Mesothelial cell of epicardium (in vitro differentiated cells): ENCODE data around the gene WARS2. TPM values are rescaled to one million over a fixed set of nuclear protein-coding genes. Genes with fewer than 3 reads are reported as not detected.

Experiments used
- DNase-seq, 2 experiments: peaks; one replicate each; pipeline ENCODE4 v3.0.0; 2021; ENCODE audit warnings: low spot score in 2 of 2; ENCODE audit not compliant: unreplicated experiment in 2 of 2
- H3K27ac Mint-ChIP-seq: 2 replicates; pipeline ENCODE4 v1.8.0; 2021; ENCODE audit warnings: mixed read lengths
- H3K27me3 Mint-ChIP-seq: 2 replicates; pipeline ENCODE4 v1.8.0; 2021; ENCODE audit warnings: low read depth, mixed read lengths
- H3K36me3 Mint-ChIP-seq: 2 replicates; pipeline ENCODE4 v1.8.0; 2021; ENCODE audit warnings: mixed read lengths
- H3K4me1 Mint-ChIP-seq: 2 replicates; pipeline ENCODE4 v1.8.0; 2021; ENCODE audit warnings: mixed read lengths
- H3K4me3 Mint-ChIP-seq: 2 replicates; pipeline ENCODE4 v1.8.0; 2021; ENCODE audit warnings: mild to moderate bottlenecking, moderate library complexity, mixed read lengths
- H3K9me3 Mint-ChIP-seq: 2 replicates; pipeline ENCODE4 v1.8.0; 2021; ENCODE audit warnings: mixed read lengths
- CTCF ChIP-seq: fragments of 200-600 bp; sonication (generic); IDR thresholded peaks from one replicate; pipeline ENCODE4 v1.5.0; 2021; ENCODE audit warnings: antibody characterized with exemption; ENCODE audit not compliant: unreplicated experiment
- total RNA-seq: library from RNA; stranded (reverse); gene quantifications from 3 replicates; pipeline ENCODE4 v1.2.1, GENCODE V29; 2021

Gene WARS2
- total RNA-seq, 1 donor from 2014 or later: 18.7 TPM

DNA sequence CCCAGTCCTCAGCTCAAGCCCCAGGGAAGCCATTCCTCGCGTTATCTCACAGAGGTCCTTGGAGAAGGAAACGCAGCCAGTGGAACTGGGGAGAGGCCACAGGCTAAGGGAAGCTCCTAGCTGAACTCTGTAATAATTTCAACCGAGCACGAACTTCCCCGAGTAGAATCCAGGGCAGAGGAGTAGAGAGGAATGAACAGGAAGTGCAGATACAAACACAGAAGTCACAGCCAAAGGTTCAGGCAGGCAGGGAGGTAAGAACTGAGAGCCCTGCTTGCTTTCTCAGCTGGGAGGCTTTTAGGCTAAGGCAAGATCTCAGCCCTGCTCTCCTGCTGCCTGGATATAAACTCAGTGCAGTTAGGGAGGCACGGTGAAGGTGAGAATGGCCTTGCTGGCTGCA lies 23.7 kb downstream of the WARS2 start:
- Mint-ChIP-seq H3K4me1 (peaks cover 23% of the 10 kb centered on the region), H3K9me3 (peaks cover 47% of the 10 kb centered on the region), H3K27ac (peak overlapping the region; percentile 86), H3K4me3 (no peak overlapping the region), H3K27me3 (no peaks in the 10 kb centered on the region), H3K36me3 (peaks cover 14% of the 10 kb centered on the region)
- no peak for TF ChIP-seq CTCF
- no peak for DNase-seq

- no peak for TF ChIP-seq CTCF
- peaks cover 23% of the 10 kb centered on the region for H3K4me1 Mint-ChIP-seq
- H3K27ac Mint-ChIP-seq: peak overlapping the region; percentile 86
- H3K36me3 Mint-ChIP-seq: peaks cover 12% of the 10 kb centered on the region
- H3K27me3 Mint-ChIP-seq: no peaks in the 10 kb centered on the region
- no peak for DNase-seq
- no peak overlapping the region for H3K4me3 Mint-ChIP-seq
- H3K9me3 Mint-ChIP-seq: peaks cover 41% of the 10 kb centered on the region
Measured at GRCh38 chr1:119115736-119116135, 24.7 kb downstream of the WARS2 start.

GRCh38 chr1:119115311-119115710 lies 25.1 kb downstream of the WARS2 start:
- Mint-ChIP-seq H3K27ac (no peak overlapping the region), H3K9me3 (peaks cover 41% of the 10 kb centered on the region), H3K4me1 (peaks cover 23% of the 10 kb centered on the region), H3K4me3 (no peak overlapping the region), H3K36me3 (peaks cover 14% of the 10 kb centered on the region), H3K27me3 (no peaks in the 10 kb centered on the region)
- no peak for DNase-seq
- TF ChIP-seq CTCF: no peak

GRCh38 chr1:119114786-119115185 lies 25.7 kb downstream of the WARS2 start:
- Mint-ChIP-seq H3K27ac (no peak overlapping the region), H3K9me3 (peaks cover 38% of the 10 kb centered on the region), H3K4me3 (no peak overlapping the region), H3K36me3 (peaks cover 10% of the 10 kb centered on the region), H3K27me3 (no peaks in the 10 kb centered on the region), H3K4me1 (peaks cover 23% of the 10 kb centered on the region)
- TF ChIP-seq CTCF: no peak
- DNase-seq: no peak

- no peak for DNase-seq
- H3K27ac Mint-ChIP-seq: no peak overlapping the region
Measured at GRCh38 chr1:119112791-119113190, 27.7 kb downstream of the WARS2 start.

More at GRCh38 chr1:119112791-119113190, 27.7 kb downstream of the WARS2 start:
- H3K4me1 Mint-ChIP-seq: peaks cover 23% of the 10 kb centered on the region
- H3K36me3 Mint-ChIP-seq: peaks cover 6% of the 10 kb centered on the region
- no peak for TF ChIP-seq CTCF
- H3K4me3 Mint-ChIP-seq: no peak overlapping the region
- peaks cover 35% of the 10 kb centered on the region for H3K9me3 Mint-ChIP-seq
- no peaks in the 10 kb centered on the region for H3K27me3 Mint-ChIP-seq
